ENCODE data around the gene SLPI. TPM values are rescaled to one million over a fixed set of nuclear protein-coding genes. Genes with fewer than 3 reads are reported as not detected.
A peak's percentile ranks its signal among the peaks of the same experiment; 100 is the strongest.

SLPI gene
- total and polyA plus RNA-seq, 8 donors: 9.7 to 420 (median 138) TPM

DNA sequence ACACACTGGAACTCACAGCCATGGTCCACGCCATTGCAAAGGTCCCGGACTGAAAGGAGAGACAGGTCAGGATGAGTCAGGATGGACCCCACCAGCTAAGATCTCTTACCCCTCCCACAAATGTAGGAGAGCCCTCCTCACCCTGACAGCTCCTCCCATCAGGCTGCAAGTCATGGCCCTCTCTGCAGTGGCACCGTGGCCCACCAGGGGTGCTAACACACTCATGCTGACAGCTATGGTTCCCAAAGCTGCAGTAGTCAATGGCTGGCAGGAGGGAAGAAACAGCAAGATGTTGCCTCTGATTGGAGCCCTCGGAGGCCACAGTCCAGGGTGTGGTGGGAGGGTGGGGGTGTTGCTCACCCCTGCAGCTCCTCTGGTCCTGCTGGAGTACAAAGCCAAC, 46.6 kb upstream of the SLPI start:
- peaks cover 0 to 66% (median 10%) of the 10 kb centered on the region in 3 donors for H3K27me3 ChIP-seq
- intact Hi-C loops (cut with DNase I; ENCODE audit: low total_unique reads): no loop called here
- DNase-seq: peak in 1 of 2 donors; percentile 44

DNA sequence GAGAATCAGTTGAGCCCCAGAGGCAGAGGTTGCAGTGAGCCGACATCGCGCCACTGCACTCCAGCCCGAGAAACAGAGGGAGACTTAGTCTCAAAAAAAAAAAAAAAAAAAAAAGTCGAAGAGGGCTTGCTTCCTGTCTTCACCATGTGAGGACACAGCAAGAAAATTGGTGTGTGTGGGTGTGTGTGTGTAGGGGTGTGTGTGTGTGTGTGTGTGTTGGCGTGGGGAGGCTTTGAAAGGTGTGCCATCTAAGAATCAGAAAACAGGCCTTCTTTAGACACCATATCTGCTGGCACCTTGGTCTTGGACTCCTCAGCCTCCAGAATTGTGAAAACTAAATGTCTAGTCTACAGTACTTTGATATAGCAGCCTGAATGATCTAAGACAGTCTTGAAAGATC, 45.4 kb upstream of the SLPI start:
- Histone ChIP-seq H3K27me3 (peaks cover 0 to 66% (median 10%) of the 10 kb centered on the region in 3 donors), H3K36me3 (no peaks in the 10 kb centered on the region), H3K9me3 (no peaks in the 10 kb centered on the region), H3K27ac (no peak overlapping the region), H3K4me3 (no peak overlapping the region), H3K4me1 (no peaks in the 10 kb centered on the region)
- TF ChIP-seq POLR2A (IDR thresholded peaks at IDR 0.05) (no peak), EP300 (IDR thresholded peaks at IDR 0.05) (no peak), POLR2AphosphoS5 (IDR thresholded peaks at IDR 0.05) (no peak)
- TF ChIP-seq, protein P1, sequence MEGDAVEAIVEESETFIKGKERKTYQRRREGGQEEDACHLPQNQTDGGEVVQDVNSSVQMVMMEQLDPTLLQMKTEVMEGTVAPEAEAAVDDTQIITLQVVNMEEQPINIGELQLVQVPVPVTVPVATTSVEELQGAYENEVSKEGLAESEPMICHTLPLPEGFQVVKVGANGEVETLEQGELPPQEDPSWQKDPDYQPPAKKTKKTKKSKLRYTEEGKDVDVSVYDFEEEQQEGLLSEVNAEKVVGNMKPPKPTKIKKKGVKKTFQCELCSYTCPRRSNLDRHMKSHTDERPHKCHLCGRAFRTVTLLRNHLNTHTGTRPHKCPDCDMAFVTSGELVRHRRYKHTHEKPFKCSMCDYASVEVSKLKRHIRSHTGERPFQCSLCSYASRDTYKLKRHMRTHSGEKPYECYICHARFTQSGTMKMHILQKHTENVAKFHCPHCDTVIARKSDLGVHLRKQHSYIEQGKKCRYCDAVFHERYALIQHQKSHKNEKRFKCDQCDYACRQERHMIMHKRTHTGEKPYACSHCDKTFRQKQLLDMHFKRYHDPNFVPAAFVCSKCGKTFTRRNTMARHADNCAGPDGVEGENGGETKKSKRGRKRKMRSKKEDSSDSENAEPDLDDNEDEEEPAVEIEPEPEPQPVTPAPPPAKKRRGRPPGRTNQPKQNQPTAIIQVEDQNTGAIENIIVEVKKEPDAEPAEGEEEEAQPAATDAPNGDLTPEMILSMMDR (IDR thresholded peaks at IDR 0.05): no peak
- no peak for DNase-seq
- WGBS, 5 donors: 90 to 94% (median 90%) methylated on average over 6 of the region's 6 CpGs
- intact Hi-C loops (cut with DNase I; ENCODE audit: low total_unique reads): loop anchor here (10.0 kb wide), 1 partner anchor 285 kb away; no protein-coding TSS in a partner anchor

More for the DNA sequence above, 46.6 kb upstream of the SLPI start:
- Histone ChIP-seq H3K27ac (no peak overlapping the region), H3K4me3 (no peak overlapping the region), H3K9me3 (no peaks in the 10 kb centered on the region), H3K36me3 (no peaks in the 10 kb centered on the region), H3K4me1 (peaks cover 0 to under 1% (median 0%) of the 10 kb centered on the region in 4 donors)
- TF ChIP-seq POLR2A (IDR thresholded peaks at IDR 0.05): no peak
- TF ChIP-seq, protein P1 (IDR thresholded peaks at IDR 0.05): peak in 1 of 7 experiments; percentile 25
- WGBS, 5 donors: 29 to 50% (median 40%) methylated on average over 3 to 4 of the region's 4 CpGs

DNA sequence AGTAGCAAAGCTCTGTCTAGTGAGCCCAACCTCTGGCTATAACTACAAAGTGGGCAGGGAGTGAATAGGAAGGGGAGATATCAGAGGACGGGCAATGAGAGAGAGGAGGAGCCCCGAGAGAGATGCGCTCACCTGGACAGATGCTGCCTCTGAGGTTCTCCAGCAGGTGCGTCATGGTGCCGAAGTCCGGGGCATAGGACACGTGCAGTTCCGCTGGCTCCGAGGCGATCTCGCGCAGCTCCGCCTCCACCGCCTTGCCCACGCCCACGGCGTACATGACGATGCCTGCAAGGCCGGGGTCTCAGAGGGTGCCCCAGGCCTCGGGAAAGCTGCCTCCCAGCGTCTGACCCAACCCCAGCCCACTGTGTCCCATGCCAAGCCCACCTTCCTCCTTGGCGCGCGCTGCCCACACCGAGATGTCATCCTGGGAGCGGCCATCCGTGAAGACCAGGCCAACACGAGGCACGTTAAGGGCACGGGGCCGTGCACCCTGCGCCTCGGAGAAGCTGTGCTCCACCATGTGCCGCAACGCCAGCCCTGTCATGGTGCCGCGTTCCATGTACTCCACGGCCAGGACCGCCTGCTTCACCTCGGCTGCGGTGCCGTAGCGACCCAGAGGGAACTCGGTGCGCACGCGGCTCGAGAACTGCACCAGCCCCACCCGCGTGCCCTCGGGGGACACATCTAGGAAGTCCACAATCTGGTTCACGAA, 43.6 kb upstream of the SLPI start:
- no peaks in the 10 kb centered on the region for H3K9me3 ChIP-seq
- TF ChIP-seq EP300 (IDR thresholded peaks at IDR 0.05) (no peak), POLR2A (IDR thresholded peaks at IDR 0.05) (no peak), POLR2AphosphoS5 (IDR thresholded peaks at IDR 0.05) (no peak)
- TF ChIP-seq, protein P1 (IDR thresholded peaks at IDR 0.05): no peak
- no peaks in the 10 kb centered on the region for H3K36me3 ChIP-seq
- no peak for DNase-seq
- H3K27ac ChIP-seq: no peak overlapping the region
- H3K4me1 ChIP-seq: peaks cover 4 to 13% (median 12%) of the 10 kb centered on the region in 4 donors
- H3K4me3 ChIP-seq: no peak overlapping the region
- H3K27me3 ChIP-seq: peaks cover 0 to 63% (median 9%) of the 10 kb centered on the region in 3 donors
- WGBS, 5 donors: 89 to 92% (median 92%) methylated on average over 44 to 52 of the region's 52 CpGs
- intact Hi-C loops (cut with DNase I; ENCODE audit: low total_unique reads): loop anchor here (10.0 kb wide), 1 partner anchor 283 kb away; no protein-coding TSS in a partner anchor

DNA sequence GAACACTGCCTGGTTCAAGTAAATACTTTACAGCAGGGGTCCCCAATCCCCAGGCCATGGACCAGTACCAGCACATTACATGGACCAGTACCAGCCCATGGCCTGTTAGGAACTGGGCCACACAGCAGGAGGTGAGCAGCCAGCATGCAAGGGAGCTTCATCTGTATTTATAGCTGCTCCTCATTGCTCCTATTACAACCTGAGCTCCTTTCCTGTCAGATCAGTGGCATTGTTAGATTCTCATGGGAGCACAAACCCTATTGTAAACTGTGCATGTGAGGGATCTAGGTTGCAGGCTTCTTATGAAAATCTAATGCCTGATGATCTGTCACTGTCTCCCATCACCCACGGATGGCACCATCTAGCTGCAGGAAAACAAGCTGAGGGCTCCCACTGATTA, 40.3 kb upstream of the SLPI start:
- TF ChIP-seq POLR2AphosphoS5 (IDR thresholded peaks at IDR 0.05) (no peak), POLR2A (IDR thresholded peaks at IDR 0.05) (no peak), EP300 (IDR thresholded peaks at IDR 0.05) (no peak)
- TF ChIP-seq, protein P1 (IDR thresholded peaks at IDR 0.05): no peak
- no peak for DNase-seq
- Histone ChIP-seq H3K9me3 (no peaks in the 10 kb centered on the region), H3K36me3 (no peaks in the 10 kb centered on the region), H3K4me1 (peaks cover 4 to 24% (median 16%) of the 10 kb centered on the region in 4 donors), H3K27me3 (peaks cover 0 to 60% (median 10%) of the 10 kb centered on the region in 3 donors), H3K27ac (no peak overlapping the region), H3K4me3 (no peak overlapping the region)
- intact Hi-C loops (cut with DNase I; ENCODE audit: low total_unique reads): loop anchor here (10.0 kb wide), 1 partner anchor 280 kb away; no protein-coding TSS in a partner anchor
- WGBS, 5 donors: 93 to 100% (median 94%) methylated on average over 1 of the region's 1 CpG
